Lower leg skin (tissue), 3 donors: ENCODE results near the gene DCHS1.

Experiments used
- POLR2A ChIP-seq, 2 donors: fragments of 450-650 bp; IDR thresholded peaks; one replicate each; pipeline ENCODE4 v1.6.1; 2016 to 2017; ENCODE audit warnings: antibody characterized with exemption in 2 of 2, mild to moderate bottlenecking in 1 of 2, moderate library complexity in 1 of 2
- TF ChIP-seq, protein P1 (sequence below), 3 donors: fragments of 450-650 bp; IDR thresholded peaks; one replicate each; pipeline ENCODE4 v1.5.1; 2016; ENCODE audit warnings: antibody characterized with exemption in 3 of 3, mild to moderate bottlenecking in 3 of 3, moderate library complexity in 2 of 3

DNA sequence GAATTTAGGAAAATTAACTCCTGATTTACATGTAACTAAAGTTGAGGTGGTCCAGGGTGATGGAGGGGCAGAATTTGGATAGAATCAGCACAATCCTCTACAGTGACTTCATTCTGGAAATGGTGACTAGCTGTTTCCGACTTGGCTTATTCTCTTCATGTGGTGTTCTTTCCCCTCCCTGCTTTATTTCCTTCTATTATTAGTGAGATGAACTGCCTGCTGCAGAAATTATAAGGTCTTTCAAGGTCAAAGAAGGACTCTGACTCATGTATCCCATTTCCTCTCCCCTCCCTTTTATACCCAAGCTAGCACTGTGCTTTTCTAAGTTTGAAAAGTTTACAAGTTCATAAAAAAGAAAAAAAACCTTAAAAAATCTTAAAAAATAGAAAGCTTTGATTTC lies 39.8 kb upstream of the DCHS1 start:
- TF ChIP-seq, protein P1, sequence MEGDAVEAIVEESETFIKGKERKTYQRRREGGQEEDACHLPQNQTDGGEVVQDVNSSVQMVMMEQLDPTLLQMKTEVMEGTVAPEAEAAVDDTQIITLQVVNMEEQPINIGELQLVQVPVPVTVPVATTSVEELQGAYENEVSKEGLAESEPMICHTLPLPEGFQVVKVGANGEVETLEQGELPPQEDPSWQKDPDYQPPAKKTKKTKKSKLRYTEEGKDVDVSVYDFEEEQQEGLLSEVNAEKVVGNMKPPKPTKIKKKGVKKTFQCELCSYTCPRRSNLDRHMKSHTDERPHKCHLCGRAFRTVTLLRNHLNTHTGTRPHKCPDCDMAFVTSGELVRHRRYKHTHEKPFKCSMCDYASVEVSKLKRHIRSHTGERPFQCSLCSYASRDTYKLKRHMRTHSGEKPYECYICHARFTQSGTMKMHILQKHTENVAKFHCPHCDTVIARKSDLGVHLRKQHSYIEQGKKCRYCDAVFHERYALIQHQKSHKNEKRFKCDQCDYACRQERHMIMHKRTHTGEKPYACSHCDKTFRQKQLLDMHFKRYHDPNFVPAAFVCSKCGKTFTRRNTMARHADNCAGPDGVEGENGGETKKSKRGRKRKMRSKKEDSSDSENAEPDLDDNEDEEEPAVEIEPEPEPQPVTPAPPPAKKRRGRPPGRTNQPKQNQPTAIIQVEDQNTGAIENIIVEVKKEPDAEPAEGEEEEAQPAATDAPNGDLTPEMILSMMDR (IDR thresholded peaks at IDR 0.05): no peak
- TF ChIP-seq POLR2A (IDR thresholded peaks at IDR 0.05): no peak
